Ramos (cell line): ENCODE measurements around the gene UBE2S.
"Not testable (repeated sequence)": the region's sequence is repeated elsewhere in the genome, so short reads cannot be mapped to it uniquely, and the experiment has no call there.

Experiments used
- in situ Hi-C: fragments of 300-500 bp; cut with MboI; formaldehyde crosslinking; loops from one replicate; pipeline ENCODE4 v1.14.3; 2022; ENCODE audit warnings: low sequenced_read_pairs; ENCODE audit not compliant: unreplicated experiment

Gene UBE2S

DNA sequence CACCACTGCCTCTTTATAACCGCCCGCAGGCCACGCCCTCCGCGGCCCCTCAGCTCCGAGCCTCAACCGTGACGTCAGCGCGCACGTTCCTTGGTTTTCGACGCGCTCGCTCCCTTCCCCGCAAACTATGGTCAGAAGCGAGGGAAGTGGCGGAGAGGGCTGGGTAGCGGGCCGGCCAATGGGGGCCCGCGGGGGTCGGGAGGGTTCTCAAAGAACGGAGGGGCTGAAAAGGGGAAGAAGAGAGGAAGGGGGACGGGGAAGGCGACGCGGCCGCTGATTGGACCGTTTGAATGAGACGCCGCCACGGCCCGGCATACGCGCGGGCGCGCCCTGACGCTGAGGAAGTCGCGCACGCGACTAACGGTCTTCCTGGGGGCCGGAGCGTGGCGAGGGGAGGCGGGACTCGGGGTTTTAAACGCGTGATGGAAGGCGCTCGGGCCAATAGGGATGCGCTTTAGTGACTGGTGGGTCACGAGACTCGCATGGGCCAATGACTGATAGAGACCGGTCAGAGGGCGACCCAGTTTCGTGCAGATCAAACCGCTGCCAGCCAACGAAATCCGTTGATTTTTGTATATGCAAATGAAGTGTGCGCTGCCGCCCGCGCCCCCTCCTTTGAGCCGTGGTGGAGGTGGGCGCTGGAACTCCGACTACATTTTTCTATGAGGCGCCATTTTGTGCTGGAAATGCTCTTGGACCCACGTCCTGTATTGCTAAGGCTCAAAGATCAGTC, 378 bp upstream of the UBE2S start:
- in situ Hi-C loops, result no loop called here

DNA sequence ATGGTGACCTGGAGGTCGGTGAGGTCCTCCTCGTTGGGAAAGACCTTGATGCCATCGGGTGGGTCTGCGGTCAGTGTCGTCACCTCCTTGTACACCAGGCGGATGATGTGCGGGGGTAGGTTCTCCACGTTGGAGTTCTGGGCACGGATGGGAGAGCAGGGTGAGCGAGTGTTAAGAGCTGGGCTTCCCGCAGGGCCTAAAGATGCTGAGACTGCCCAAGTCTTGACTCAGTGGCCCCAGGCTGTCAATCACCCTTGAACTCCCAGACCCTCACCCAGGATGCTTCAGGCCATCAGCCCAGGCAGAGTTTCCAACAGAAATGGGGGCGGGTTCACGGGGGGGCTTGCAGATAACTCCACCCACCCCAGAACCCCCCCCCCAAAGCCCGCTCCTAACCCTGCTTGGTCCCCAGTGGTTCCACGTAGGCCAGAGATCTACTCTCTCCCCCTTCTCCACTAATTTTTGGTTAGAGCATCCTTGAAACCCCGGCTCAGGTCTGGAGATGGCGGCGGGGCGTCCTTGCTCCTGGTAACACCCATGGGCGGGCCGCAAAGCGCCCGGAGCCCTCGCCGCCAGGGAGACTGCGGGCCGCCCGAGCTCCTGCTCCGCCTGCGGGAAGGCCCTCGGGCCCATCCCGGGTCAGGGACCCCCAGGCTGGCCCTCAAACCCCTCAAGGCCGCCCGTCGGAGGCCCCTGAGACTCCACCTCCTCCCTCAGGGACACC, 600 bp downstream of the UBE2S start:
- in situ Hi-C loops, result no loop called here

DNA sequence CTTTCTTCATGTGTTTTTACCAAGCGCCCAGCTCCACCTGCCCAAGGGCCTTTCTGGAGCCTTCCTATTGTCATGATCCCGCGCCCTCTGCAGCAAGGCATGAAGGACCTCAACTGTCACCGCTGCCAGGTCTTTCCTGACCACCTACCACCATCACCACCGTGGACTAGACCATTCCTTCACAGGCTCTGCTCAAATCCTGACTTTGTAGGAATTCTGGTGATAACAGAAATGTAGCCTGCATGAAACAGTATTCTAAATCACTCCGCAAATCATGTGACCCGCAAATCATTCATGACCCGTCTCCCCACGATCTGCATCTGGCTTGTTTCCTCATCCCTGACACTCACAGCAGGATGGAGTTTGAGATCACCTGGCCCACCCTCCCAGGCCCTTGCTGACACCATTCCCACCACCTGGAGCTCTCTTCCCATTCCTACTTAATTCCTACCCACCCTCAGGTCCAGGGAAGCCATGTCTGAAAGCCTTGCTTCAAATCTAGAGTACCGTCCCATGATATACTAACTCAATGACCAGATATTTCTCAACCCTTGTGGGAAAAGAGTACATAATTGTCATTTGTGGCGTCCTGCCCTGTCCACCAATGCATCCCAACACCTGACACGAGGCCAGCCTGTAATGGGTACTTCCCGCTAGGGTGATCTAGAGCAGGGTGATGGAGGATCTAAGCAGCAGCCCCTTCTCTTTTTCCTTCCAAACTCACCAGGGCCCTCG, 1.3 kb downstream of the UBE2S start:
- in situ Hi-C loops, result no loop called here

DNA sequence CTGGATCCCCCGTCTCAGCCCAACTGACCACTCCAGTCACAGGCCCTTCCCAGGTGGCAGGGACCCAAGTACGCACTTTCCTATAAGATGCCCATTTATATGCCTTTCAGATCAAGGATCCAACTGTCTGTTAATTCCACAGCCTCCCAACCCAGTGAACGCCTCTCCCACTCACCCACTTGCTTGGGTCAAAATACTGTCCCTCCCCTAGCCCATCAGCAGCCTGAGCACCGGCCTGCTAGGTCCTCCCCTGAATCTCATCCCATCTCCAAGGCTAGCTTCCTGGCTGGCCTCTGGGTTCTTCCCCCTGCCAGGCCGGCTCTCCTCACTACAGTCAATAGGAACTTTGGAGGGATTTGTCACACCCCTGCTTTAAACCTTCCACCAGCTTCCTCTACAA, 1.9 kb downstream of the UBE2S start:
- in situ Hi-C loops, result no loop called here

DNA sequence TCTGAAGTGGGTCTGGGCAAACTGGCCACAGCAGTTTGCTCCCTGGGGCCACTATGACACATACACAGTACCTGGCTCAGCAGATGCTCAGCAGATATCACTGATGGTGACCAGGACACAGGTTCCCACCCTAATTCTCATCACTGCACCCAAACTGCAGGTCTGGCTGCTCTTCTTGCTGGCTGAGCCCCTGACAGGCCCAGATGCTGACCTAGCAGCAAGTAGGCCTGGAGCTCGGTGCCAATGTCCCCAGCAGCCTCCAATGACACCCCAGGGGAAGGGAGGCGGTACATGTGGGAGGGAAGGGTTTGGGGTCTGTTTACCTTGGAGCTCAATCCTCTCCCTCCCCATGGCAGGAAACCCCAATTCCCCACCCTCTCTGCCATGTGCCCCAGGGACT, 5.1 kb downstream of the UBE2S start:
- in situ Hi-C loops, result no loop called here

DNA sequence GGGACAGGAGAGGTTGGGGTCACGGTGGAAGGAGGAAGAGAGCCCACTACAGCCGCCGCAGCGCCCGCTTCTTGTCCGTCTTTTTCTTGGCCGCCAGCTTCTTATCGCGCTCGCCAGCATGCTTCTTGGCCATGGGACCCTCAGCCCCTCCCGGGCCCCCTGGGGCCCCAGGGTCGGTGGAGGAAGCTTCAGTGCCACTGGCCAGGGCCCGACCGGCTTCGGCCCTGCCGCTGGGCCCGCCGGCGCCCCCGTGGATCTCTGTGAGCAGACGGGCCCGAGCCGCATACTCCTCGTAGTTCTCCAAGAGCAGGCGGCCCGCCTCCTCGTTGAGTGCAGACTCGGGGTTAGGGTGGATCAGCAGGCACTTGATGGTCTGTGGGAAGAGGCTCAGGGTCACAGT, 6.2 kb downstream of the UBE2S start:
- in situ Hi-C loops, result not testable (repeated sequence)

DNA sequence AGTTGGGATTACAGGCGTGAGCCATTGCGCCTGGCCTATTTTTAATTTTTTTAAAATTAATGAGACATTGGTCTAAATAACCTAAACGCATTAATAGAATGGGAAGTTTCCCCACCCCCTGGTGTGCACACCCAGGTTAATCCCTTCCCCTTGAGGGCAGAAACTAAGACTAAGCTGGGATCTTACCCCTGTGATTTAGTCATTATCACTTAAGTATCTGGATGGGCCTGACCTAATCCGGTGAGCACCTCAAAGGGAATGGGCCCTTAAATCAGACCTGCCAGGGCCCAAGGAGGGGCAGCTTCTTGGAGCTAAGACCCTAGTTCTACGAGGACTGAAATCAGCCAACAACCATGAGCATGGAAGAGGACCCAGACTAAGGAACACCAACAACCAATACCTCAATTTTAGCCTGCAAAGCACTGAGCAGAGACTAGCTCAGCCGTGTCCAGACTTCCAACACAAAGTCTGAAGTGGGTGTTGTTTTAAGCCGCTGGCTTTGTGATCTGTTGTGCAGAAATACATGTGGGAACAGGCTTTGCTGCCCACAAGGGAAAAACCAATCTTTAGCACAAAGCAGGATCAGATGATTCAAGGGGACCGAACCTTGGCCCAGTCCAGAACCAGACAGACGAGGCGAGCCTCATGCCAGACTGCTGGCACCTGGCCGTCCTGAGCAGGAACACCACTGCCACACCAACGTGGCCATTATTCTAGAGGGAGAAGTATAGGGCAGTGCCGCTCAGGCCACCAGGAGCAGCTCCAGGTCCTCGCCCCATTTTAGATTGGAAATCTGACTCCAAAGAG, 7.1 kb downstream of the UBE2S start:
- in situ Hi-C loops, result no loop called here

DNA sequence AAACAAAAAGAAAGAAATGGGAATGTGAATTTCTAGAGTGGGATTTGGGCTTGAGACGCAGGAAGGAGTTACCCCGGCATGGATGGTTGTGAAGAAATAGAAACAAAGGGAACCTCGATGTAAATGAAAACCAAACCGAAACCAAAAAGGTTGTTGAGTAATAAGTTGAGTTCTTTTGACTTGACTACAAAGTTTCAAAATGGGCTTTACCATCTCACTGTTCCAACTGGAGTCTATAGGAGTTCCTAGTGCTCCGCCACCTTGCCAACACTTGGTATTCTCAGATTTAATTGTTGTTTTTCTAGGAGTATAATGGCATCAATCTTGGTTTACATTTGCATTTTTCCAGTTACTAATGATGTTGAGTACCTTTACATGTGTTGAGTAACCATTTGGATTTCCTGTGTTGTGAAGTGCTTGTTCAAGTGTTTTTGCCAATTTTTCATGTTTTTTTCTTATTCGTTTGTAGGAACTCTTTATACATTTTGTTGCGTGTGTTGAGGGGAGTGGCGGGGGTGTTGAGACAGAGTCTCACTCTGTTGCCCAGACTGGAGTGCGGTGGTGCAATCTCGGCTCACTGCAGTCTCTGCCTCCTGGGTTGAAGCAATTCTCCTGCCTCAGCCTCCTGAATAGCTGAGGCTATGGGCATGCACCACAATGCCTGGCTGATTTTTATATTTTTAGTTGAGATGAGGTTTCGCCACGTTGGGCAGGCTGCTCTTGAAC, 9.2 kb downstream of the UBE2S start:
- in situ Hi-C loops, result no loop called here

DNA sequence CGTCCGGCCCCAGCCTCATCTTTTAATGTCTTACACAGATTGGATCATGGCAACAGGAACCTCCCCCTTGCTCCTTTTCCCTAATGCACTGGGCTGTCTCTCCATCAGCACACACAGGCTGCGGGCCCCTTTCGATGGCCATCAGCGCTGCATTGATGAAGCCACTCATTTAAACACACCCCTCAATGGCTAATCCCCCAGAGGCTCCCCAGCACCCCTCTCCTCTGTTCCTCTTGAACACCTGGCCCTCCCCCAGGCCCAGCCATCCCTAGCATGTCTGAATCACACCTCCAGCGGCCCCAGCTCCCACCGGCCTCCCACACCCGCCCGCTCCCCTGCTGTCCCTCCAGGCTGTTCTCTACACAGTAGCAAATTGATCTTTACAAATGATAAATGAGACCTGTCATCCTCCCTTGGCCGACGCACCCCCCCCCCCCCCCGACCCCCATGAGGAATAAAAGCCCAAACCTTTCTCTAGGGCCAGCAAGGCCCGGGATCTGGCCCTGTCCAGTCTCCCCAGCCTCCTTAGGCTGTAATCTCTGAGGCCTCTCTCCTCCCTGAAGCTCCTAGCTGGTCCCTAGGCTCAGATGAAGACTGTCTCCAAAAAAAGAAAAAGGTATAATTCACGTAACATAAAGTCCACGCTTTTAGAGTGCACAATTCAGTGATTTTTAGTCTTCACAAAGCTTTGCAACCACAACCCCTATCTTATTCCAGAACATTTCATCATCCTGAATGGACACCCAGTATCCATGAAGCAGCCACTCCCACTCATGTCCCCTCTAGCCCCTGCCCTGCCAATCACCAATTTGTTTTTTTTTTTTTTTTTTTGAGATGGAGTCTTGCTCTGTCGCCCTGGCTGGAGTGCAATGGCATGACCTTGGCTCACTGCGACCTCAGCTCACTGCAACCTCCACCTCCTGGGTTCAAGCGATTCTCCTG, 14.5 kb downstream of the UBE2S start:
- in situ Hi-C loops, result no loop called here

DNA sequence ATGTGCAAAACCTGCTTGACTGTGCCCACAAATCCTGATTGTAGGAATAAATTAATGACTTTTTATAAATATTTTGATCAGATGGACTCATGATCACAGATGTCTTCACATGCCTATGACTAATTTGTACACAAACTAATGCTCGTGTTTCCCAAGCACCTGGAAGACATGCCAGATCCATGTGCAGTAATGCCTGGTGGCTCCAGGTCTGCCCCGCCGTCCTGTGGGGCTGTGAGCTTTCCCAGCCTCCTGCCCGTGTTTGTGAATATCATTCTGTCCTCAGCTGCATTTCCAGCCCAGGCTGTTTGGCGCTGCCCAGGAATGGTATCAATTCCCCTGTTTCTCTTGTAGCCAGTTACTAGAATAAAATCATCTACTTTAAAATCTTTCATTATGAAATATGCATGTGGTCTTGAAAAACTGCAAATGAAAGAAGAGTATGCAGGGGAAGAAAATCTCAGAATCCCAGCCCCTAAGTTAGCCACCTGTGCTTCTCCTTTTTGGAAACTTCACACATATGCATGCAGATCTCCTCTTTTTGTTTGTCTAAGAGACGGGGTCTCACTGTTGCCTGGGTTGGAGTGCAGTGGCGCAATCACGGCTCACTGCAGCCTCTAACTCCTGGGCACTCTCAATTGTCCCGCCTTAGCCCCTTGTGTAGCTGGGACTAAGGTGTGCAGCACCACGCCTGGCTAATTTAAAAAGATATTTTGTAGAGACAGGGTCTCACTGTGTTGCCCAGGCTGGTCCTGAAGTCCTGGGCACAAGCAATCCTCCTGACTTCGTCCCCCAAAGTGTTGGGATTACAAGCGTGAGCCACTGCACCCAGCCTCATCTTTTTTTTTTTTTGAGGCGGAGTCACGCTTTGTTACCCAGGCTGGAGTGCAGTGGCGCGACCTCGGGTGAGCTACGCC, 15.6 kb downstream of the UBE2S start:
- in situ Hi-C loops, result no loop called here

DNA sequence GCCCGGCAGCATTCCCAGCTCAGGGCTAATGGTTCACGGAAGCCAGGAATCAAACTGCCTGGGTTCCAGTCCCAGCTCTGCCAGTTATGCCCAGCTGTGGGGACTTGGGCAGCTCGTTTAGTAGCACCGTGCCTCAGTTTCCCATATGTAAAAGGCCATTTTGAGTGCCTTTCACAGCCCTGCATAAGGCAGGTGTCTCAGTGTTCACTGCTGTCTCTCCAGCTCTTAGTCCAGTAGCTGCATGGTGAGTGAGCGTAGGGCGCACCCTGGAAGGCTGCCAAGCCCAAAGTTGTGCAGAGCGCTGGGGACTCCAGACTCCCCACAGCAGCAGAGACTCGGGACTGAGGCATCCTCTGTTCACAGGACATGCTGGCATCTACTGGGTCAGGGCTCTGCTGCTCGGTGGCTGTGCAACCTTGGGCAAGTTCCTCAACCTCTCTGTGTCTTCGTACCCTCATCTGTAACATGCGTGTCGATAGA, 16.4 kb downstream of the UBE2S start:
- in situ Hi-C loops, result no loop called here

DNA sequence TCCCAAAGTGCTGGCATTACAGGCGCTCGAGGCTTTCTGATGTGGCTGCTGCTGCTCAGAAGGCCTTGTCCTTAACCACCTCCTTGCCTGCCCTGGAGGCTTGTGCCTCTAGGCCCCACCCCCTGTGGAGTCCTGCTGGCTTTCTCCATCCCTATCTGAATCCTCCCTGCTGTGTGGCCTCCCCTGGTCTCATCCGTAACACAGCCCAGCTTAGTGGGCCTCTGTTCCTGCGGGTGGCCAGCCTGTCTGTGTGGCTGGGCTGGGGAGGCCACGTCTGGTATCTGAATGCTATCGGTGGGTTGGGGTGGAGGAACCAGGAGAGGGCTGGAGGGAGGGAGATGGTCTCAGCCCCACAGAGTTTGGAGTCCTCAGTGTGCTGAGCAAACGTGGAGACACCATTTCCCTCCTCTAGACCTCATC, 17.1 kb downstream of the UBE2S start:
- in situ Hi-C loops, result no loop called here

DNA sequence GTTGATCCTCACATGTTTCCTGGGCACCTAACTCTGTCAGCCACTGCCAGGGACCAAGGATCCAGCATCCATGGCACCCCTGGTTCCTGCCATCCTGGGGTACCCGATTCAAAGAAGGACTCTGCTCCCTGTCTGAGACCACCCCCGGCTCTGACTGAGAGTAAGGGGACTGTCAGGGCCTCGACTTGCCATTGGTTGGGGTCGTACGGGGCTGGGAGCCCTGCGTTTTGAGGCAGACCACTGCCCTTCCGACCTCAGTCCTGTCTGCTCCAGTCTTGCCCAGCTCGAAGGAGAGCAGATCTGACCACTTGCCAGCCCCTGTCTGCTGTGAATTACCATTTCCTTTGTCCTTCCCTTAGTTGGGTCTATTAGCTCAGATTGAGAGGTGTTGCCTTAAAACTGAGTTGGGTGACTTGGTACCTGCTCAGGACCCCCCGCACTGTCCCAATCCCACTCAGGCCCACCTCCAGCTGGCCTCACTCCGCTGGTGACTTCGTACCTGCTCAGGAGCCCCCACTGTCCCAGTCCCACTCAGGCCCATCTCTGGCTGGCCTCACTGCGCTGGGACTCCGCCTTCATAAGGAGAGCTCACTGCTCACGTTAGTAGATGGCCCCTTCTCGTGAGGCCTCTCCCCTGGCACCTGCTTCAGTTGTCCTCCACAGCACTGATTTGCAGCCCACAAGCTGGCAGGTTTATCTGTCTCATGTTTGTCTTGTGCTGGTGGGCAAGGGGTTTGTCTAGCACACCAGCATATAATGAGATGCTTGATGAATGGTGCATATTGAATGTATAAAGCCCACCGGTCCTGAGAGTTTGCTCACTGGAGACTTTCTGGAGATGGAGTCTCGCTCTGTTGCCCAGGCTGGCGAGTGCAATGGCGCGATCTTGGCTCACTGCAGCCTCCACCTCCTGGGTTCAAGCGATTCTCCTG, 17.9 kb downstream of the UBE2S start:
- in situ Hi-C loops, result loop anchor here (10.0 kb wide), 1 partner anchor 85 kb away; no protein-coding TSS in a partner anchor

DNA sequence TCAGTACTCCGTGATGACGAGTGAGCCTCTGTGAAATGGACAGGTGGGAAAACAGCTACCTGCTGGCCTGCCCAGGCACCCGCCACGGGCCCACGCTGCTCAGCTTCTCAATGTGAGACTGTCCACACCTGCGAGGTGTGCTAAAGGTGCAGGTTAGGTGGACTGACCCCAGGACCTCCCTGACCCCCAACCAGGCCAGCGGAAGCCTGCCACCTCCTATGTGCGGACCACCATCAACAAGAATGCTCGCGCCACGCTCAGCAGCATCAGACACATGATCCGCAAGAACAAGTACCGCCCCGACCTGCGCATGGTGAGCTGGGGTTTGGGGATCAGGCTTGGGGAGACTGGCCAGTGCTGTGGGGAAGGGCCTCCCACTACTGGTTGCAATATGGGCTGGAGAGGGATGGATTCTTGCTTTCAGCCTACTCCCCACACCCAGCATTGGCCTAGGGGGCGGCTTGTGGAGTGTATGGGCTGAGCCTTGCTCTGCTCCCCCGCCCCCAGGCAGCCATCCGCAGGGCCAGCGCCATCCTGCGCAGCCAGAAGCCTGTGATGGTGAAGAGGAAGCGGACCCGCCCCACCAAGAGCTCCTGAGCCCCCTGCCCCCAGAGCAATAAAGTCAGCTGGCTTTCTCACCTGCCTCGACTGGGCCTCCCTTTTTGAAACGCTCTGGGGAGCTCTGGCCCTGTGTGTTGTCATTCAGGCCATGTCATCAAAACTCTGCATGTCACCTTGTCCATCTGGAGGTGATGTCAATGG, 19.7 kb downstream of the UBE2S start:
- in situ Hi-C loops, result loop anchor here (10.0 kb wide), 1 partner anchor 83 kb away; no protein-coding TSS in a partner anchor

DNA sequence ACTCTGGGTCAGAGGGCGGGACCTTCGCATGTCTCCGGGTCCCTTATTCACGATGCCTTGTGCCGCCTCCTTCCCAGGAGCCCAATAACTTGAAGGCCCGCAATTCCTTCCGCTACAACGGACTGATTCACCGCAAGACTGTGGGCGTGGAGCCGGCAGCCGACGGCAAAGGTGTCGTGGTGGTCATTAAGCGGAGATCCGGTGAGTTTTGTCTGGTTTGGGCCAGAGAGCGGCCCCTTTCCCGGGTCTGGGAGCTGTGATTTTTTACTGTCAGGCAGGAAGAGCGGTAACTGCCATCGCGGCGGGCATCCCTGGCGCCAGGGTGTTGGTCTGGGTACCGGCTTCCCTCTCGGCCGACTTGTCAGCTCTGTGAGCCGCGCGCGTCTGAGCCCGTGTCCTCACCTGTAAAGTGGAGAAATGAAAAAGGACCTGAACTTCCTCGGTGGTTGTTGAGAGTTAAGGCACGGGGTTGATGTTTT, 21.1 kb downstream of the UBE2S start:
- in situ Hi-C loops, result loop anchor here (10.0 kb wide), 1 partner anchor 82 kb away; no protein-coding TSS in a partner anchor
